Cardiac muscle cell (in vitro differentiated cells and primary cell): ENCODE results near the gene TUBB4B. TPM values are rescaled to one million over a fixed set of nuclear protein-coding genes. Genes with fewer than 3 reads are reported as not detected.

Source experiments
- DNase-seq, 2 donors: peaks; one replicate each; pipeline versions ENCODE4 v3.0.0 to v3.0.0-alpha.2; 2010 to 2017; ENCODE audit warnings: low read depth in 1 of 2, low spot score in 1 of 2
- H3K27ac ChIP-seq: fragments of 200-600 bp; sonication (generic); 2 replicates; pipeline ENCODE4 v1.5.1; 2016
- H3K27me3 ChIP-seq: fragments of 200-600 bp; sonication (generic); 2 replicates; pipeline ENCODE4 v1.6.0; 2016; ENCODE audit warnings: control low read depth
- H3K36me3 ChIP-seq: fragments of 200-600 bp; sonication (generic); 2 replicates; pipeline ENCODE4 v1.5.1; 2016; ENCODE audit warnings: control low read depth
- H3K4me1 ChIP-seq: fragments of 200-600 bp; sonication (generic); 2 replicates; pipeline ENCODE4 v1.8.1; 2017; ENCODE audit warnings: low read depth, mild to moderate bottlenecking, mixed run types
- H3K4me3 ChIP-seq: fragments of 200-600 bp; sonication (generic); 2 replicates; pipeline ENCODE4 v1.5.1; 2016; ENCODE audit warnings: mild to moderate bottlenecking
- H3K9me3 ChIP-seq: fragments of 200-600 bp; sonication (generic); 2 replicates; pipeline ENCODE4 v1.5.1; 2017; ENCODE audit warnings: low read depth, mild to moderate bottlenecking, control low read depth
- CTCF ChIP-seq: IDR thresholded peaks from 2 replicates; pipeline ENCODE4 v1.5.1; 2012; ENCODE audit warnings: low read depth, mild to moderate bottlenecking, low read length
- polyA plus RNA-seq: library from polyadenylated mRNA; unstranded; fragments of >200 nt; fragmentation: Nextera tagmentation; extraction: Ambion mirVana; gene quantifications from 2 replicates; pipeline ENCODE4 v1.2.1, GENCODE V29; 2016
- total RNA-seq: library from RNA; depleted of rRNA; stranded (reverse); fragments of >200 nt; gene quantifications from 2 replicates; pipeline ENCODE4 v1.2.3, GENCODE V29; 2016

The TUBB4B gene
- total and polyA plus RNA-seq, 2 experiments from 2014 or later: 540 to 745 TPM

GRCh38 chr9:137232510-137232909, 8.6 kb upstream of the TUBB4B start:
- Histone ChIP-seq H3K4me3 (no peak overlapping the region), H3K4me1 (peaks cover 17% of the 10 kb centered on the region), H3K27me3 (no peaks in the 10 kb centered on the region), H3K27ac (no peak overlapping the region), H3K36me3 (no peaks in the 10 kb centered on the region), H3K9me3 (no peaks in the 10 kb centered on the region)
- TF ChIP-seq CTCF: no peak
- no peak for DNase-seq

GRCh38 chr9:137233143-137233980, 7.7 kb upstream of the TUBB4B start:
- Histone ChIP-seq H3K4me3 (no peak overlapping the region), H3K27me3 (no peaks in the 10 kb centered on the region), H3K27ac (no peak overlapping the region), H3K9me3 (no peaks in the 10 kb centered on the region), H3K36me3 (no peaks in the 10 kb centered on the region), H3K4me1 (peaks cover 14% of the 10 kb centered on the region)
- no peak for DNase-seq
- TF ChIP-seq CTCF: no peak

- Histone ChIP-seq H3K27me3 (no peaks in the 10 kb centered on the region), H3K9me3 (no peaks in the 10 kb centered on the region), H3K27ac (no peak overlapping the region), H3K4me1 (peaks cover 14% of the 10 kb centered on the region), H3K36me3 (no peaks in the 10 kb centered on the region), H3K4me3 (no peak overlapping the region)
- no peak for DNase-seq
- no peak for TF ChIP-seq CTCF
These were observed 6.9 kb upstream of the TUBB4B start for GRCh38 chr9:137234055-137234697.

GRCh38 chr9:137234758-137235423, 6.2 kb upstream of the TUBB4B start:
- H3K9me3 ChIP-seq: no peaks in the 10 kb centered on the region
- H3K4me1 ChIP-seq: peaks cover 14% of the 10 kb centered on the region
- H3K4me3 ChIP-seq: no peak overlapping the region
- no peak for TF ChIP-seq CTCF
- no peak overlapping the region for H3K27ac ChIP-seq
- no peak for DNase-seq
- H3K27me3 ChIP-seq: no peaks in the 10 kb centered on the region
- H3K36me3 ChIP-seq: no peaks in the 10 kb centered on the region

GRCh38 chr9:137235424-137236237, 5.5 kb upstream of the TUBB4B start:
- Histone ChIP-seq H3K27ac (peak overlapping the region; percentile 32), H3K27me3 (no peaks in the 10 kb centered on the region), H3K9me3 (no peaks in the 10 kb centered on the region), H3K4me1 (peaks cover 14% of the 10 kb centered on the region), H3K36me3 (no peaks in the 10 kb centered on the region), H3K4me3 (no peak overlapping the region)
- no peak for TF ChIP-seq CTCF
- no peak for DNase-seq
